Body of pancreas (tissue), 4 donors: ENCODE measurements around the gene TMCC2.

Experiments
- CTCF ChIP-seq, 7 experiments: fragments of 450-650 bp in 4 of 7; fragments of 200-600 bp in 3 of 7; sonication (generic) in 3 of 7; IDR thresholded peaks; one replicate each; pipeline ENCODE4 v1.5.1; 2016 to 2019; ENCODE audit warnings: antibody characterized with exemption in 7 of 7
- POLR2A ChIP-seq, 3 donors: fragments of 450-650 bp; IDR thresholded peaks; one replicate each; pipeline ENCODE4 v1.6.1; 2016; ENCODE audit warnings: antibody characterized with exemption in 3 of 3, mild to moderate bottlenecking in 2 of 3

GRCh38 chr1:205287076-205287475, 59.3 kb downstream of the TMCC2 start:
- TF ChIP-seq CTCF (IDR thresholded peaks at IDR 0.05), result no peak
- TF ChIP-seq POLR2A (IDR thresholded peaks at IDR 0.05), result no peak
